Gastroesophageal sphincter (tissue), 4 donors: ENCODE results near the gene STAT1. TPM values are rescaled to one million over a fixed set of nuclear protein-coding genes. Genes with fewer than 3 reads are reported as not detected.

Source experiments
- ATAC-seq: fragments of 150-250 bp; one replicate; pipeline ENCODE4 v1.9.1; 2016; ENCODE audit warnings: mild to moderate bottlenecking, moderate library complexity
- H3K27ac ChIP-seq, 4 donors: fragments of 200-600 bp; sonication (generic) in 3 of 4; 1 replicate in 3 of 4; 2 replicates in 1 of 4; pipeline ENCODE4 v1.5.1; 2016 to 2019
- H3K27me3 ChIP-seq: fragments of 200-600 bp; sonication (generic); one replicate; pipeline ENCODE4 v1.5.1; 2019
- H3K36me3 ChIP-seq, 2 donors: fragments of 200-600 bp; sonication (generic); one replicate each; pipeline ENCODE4 v1.5.1; 2019; ENCODE audit warnings: control low read depth in 1 of 2
- H3K4me1 ChIP-seq, 3 donors: fragments of 200-600 bp; sonication (generic); 1 replicate in 2 of 3; 2 replicates in 1 of 3; pipeline ENCODE4 v1.5.1; 2016 to 2019; ENCODE audit warnings: control low read depth in 2 of 3
- H3K4me3 ChIP-seq, 2 donors: fragments of 200-600 bp; sonication (generic); one replicate each; pipeline ENCODE4 v1.5.1; 2019; ENCODE audit warnings: mild to moderate bottlenecking in 1 of 2, moderate library complexity in 1 of 2
- H3K9me3 ChIP-seq, 3 donors: fragments of 200-600 bp; sonication (generic); one replicate each; pipeline ENCODE4 v1.5.1; 2017 to 2019; ENCODE audit warnings: control low read depth in 2 of 3
- CTCF ChIP-seq, 4 experiments: fragments of 200-600 bp in 2 of 4; fragments of 450-650 bp in 2 of 4; sonication (generic) in 1 of 4; IDR thresholded peaks; one replicate each; pipeline ENCODE4 v1.5.1; 2017 to 2019; ENCODE audit warnings: antibody characterized with exemption in 4 of 4, mild to moderate bottlenecking in 2 of 4, moderate library complexity in 2 of 4
- EP300 ChIP-seq: sonication (generic); formaldehyde crosslinking; IDR thresholded peaks from one replicate; pipeline ENCODE4 v1.6.1; 2017; ENCODE audit warnings: antibody characterized with exemption, mild to moderate bottlenecking
- POLR2A ChIP-seq, 2 donors: fragments of 450-650 bp; IDR thresholded peaks; one replicate each; pipeline ENCODE4 v1.6.1; 2017; ENCODE audit warnings: antibody characterized with exemption in 2 of 2, mild to moderate bottlenecking in 2 of 2, moderate library complexity in 1 of 2
- POLR2AphosphoS5 ChIP-seq: sonication (generic); formaldehyde crosslinking; IDR thresholded peaks from one replicate; pipeline ENCODE4 v1.6.1; 2017; ENCODE audit warnings: antibody characterized with exemption
- WGBS, 2 donors: methylation state at CpG; one replicate each; pipeline ENCODE4 v1.1.5; 2018; ENCODE audit warnings: low coverage in 1 of 2; 5-methylcytosine and 5-hydroxymethylcytosine counted together
- total RNA-seq, 4 donors: library from RNA; depleted of rRNA; stranded (reverse); fragments of >200 nt; gene quantifications; one replicate each; pipeline ENCODE4 v1.1.0, GENCODE V29; 2016

The STAT1 gene
- total RNA-seq, 4 donors from 2014 or later, result 47.0 to 59.9 (median 53.5) TPM

- no peak for ATAC-seq
- no peaks in the 10 kb centered on the region for H3K9me3 ChIP-seq
- H3K36me3 ChIP-seq, result peaks cover 4 to 100% of the 10 kb centered on the region in 2 donors
- H3K4me3 ChIP-seq, result no peak overlapping the region
- no peaks in the 10 kb centered on the region for H3K27me3 ChIP-seq
- no peak for TF ChIP-seq POLR2AphosphoS5
- no peak for TF ChIP-seq EP300
- TF ChIP-seq CTCF (IDR thresholded peaks at IDR 0.05), result no peak
- no peak for TF ChIP-seq POLR2A (IDR thresholded peaks at IDR 0.05)
- 86 to 92% methylated on average over 8 of the region's 8 CpGs for WGBS, 2 donors
- no peak overlapping the region for H3K27ac ChIP-seq
- no peaks in the 10 kb centered on the region for H3K4me1 ChIP-seq
These were observed 31.5 kb downstream of the STAT1 start for GRCh38 chr2:190982262-190983034.

- Histone ChIP-seq H3K4me1 (no peaks in the 10 kb centered on the region), H3K27ac (no peak overlapping the region), H3K27me3 (no peaks in the 10 kb centered on the region), H3K36me3 (peaks cover 4 to 100% of the 10 kb centered on the region in 2 donors), H3K4me3 (no peak overlapping the region), H3K9me3 (no peaks in the 10 kb centered on the region)
- ATAC-seq, result no peak
- 89 to 100% methylated on average over 1 of the region's 1 CpG for WGBS, 2 donors
- TF ChIP-seq EP300, result no peak
- TF ChIP-seq POLR2AphosphoS5, result no peak
- no peak for TF ChIP-seq POLR2A (IDR thresholded peaks at IDR 0.05)
- TF ChIP-seq CTCF (IDR thresholded peaks at IDR 0.05), result no peak
These were observed 32.2 kb downstream of the STAT1 start for GRCh38 chr2:190981733-190982132.

- TF ChIP-seq CTCF (IDR thresholded peaks at IDR 0.05) (no peak), EP300 (no peak), POLR2AphosphoS5 (no peak), POLR2A (IDR thresholded peaks at IDR 0.05) (no peak)
- Histone ChIP-seq H3K9me3 (no peaks in the 10 kb centered on the region), H3K27me3 (no peaks in the 10 kb centered on the region), H3K36me3 (peaks cover 4 to 100% of the 10 kb centered on the region in 2 donors), H3K4me3 (no peak overlapping the region), H3K4me1 (no peaks in the 10 kb centered on the region), H3K27ac (no peak overlapping the region)
- no peak for ATAC-seq
- WGBS, 2 donors, result 87 to 97% methylated on average over 5 to 6 of the region's 6 CpGs
These were observed 32.6 kb downstream of the STAT1 start for GRCh38 chr2:190981333-190981732.

- no peak overlapping the region for H3K4me3 ChIP-seq
- H3K36me3 ChIP-seq, result peaks cover 4 to 100% of the 10 kb centered on the region in 2 donors
- no peak for ATAC-seq
- H3K4me1 ChIP-seq, result no peaks in the 10 kb centered on the region
- H3K27ac ChIP-seq, result peak overlapping the region in 2 of 4 donors; percentile 43 to 62
- no peaks in the 10 kb centered on the region for H3K27me3 ChIP-seq
- TF ChIP-seq EP300 (no peak), POLR2AphosphoS5 (no peak), CTCF (IDR thresholded peaks at IDR 0.05) (no peak), POLR2A (IDR thresholded peaks at IDR 0.05) (no peak)
- no peaks in the 10 kb centered on the region for H3K9me3 ChIP-seq
- WGBS, 2 donors, result 66 to 77% methylated on average over 10 of the region's 10 CpGs
These were observed 33.3 kb downstream of the STAT1 start for GRCh38 chr2:190980630-190981209.
